Esophagus (tissue), 2 donors: Measurements from ENCODE around the gene DLEC1. TPM values are rescaled to one million over a fixed set of nuclear protein-coding genes. Genes with fewer than 3 reads are reported as not detected.

ENCODE experiments used
- H3K27ac ChIP-seq, 2 donors: one replicate each; pipeline ENCODE4 v1.5.1; 2013; ENCODE audit warnings: low read depth in 2 of 2, mild to moderate bottlenecking in 2 of 2, inconsistent platforms in 1 of 2, low read length in 1 of 2, moderate library complexity in 1 of 2
- H3K27me3 ChIP-seq, 2 donors: one replicate each; pipeline ENCODE4 v1.6.1; 2013; ENCODE audit warnings: low read length in 2 of 2, control low read depth in 1 of 2, mild to moderate bottlenecking in 1 of 2; ENCODE audit not compliant: insufficient read depth in 2 of 2, control insufficient read depth in 1 of 2
- H3K36me3 ChIP-seq, 2 donors: one replicate each; pipeline ENCODE4 v1.6.1; 2013; ENCODE audit warnings: low read length in 1 of 2; ENCODE audit not compliant: control insufficient read depth in 2 of 2, insufficient read depth in 2 of 2
- H3K4me1 ChIP-seq, 2 donors: one replicate each; pipeline ENCODE4 v1.6.1; 2013; ENCODE audit warnings: low read length in 1 of 2; ENCODE audit not compliant: control insufficient read depth in 2 of 2, insufficient read depth in 2 of 2
- H3K4me3 ChIP-seq, 2 donors: one replicate each; pipeline ENCODE4 v1.5.1; 2013; ENCODE audit warnings: low read length in 2 of 2, mild to moderate bottlenecking in 2 of 2, low read depth in 1 of 2, moderate library complexity in 1 of 2
- H3K9me3 ChIP-seq, 2 donors: one replicate each; pipeline ENCODE4 v1.6.1; 2013; ENCODE audit warnings: mild to moderate bottlenecking in 2 of 2, low read depth in 1 of 2, low read length in 1 of 2, moderate library complexity in 1 of 2; ENCODE audit not compliant: control insufficient read depth in 2 of 2, insufficient read depth in 1 of 2
- WGBS, 2 donors: extraction: QIAGEN DNeasy Blood & Tissue Kit; methylation state at CpG; one replicate each; pipeline ENCODE4 v1.1.7; 2013; 5-methylcytosine and 5-hydroxymethylcytosine counted together
- polyA plus RNA-seq, 2 donors: library from polyadenylated mRNA; stranded (reverse); fragments of 200-250 nt; gene quantifications; one replicate each; pipeline ENCODE4 v1.2.3, GENCODE V29; 2013
- donor health status: healthy with polysubstance abuse.
- donor health status: Bipolar disorder and iron deficiency.

Gene DLEC1
- polyA plus RNA-seq, 2 donors: 0.16 to 0.39 TPM

DNA sequence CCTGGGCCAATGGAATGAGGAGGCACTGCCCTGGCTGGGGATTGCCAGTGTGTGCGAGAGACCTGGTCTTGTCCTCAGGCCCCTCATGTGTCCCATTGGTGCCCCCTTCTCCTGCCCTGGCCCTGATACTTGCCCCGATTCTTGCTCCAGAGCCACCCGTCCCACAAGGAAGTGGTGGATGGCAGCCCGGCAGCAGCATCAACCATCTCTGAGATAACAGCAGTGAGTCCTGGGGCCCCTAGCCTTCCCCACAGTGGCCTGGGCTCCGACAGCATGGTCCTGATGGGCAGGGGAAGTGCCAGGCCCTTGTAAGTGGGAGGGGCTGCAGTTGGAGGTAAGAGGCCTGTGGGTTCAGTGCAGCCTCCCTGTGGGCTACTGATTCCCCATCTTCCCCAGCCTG lies 33.0 kb upstream of the DLEC1 start:
- Histone ChIP-seq H3K27ac (no peak overlapping the region), H3K36me3 (peaks cover 7 to 56% of the 10 kb centered on the region in 2 donors), H3K4me1 (peaks cover 0 to 19% of the 10 kb centered on the region in 2 donors), H3K27me3 (no peaks in the 10 kb centered on the region), H3K4me3 (no peak overlapping the region), H3K9me3 (no peaks in the 10 kb centered on the region)
- WGBS, 2 donors: 85 to 93% methylated on average over 5 of the region's 5 CpGs

DNA sequence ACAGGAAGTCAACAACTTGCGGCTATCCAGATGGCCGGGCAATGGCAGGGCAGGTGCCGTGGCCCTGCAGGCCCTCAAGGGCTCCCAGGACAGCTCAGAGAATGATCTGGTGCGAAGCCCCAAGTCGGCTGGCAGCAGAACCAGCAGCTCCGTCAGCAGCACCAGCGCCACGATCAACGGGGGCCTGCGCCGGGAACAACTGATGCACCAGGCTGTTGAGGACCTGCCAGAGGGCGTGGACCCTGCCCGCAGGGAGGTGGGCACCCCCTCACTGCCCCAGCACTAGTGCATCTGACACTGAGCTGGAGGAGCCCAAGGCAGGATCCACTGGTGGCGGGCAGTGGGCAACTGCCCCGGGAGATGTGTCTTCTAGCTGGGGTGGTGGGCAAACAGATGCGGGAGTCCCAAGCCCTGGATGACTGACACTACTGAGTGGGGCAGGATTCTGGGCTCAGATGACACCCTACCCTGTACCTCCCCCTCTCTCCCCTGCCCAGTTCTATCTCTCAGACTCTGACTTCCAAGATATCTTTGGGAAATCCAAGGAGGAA lies 32.5 kb upstream of the DLEC1 start:
- Histone ChIP-seq H3K4me1 (peaks cover 0 to 19% of the 10 kb centered on the region in 2 donors), H3K36me3 (peaks cover 7 to 56% of the 10 kb centered on the region in 2 donors), H3K27ac (no peak overlapping the region), H3K9me3 (no peaks in the 10 kb centered on the region), H3K27me3 (no peaks in the 10 kb centered on the region), H3K4me3 (no peak overlapping the region)
- WGBS, 2 donors: 86 to 91% methylated on average over 16 of the region's 16 CpGs

DNA sequence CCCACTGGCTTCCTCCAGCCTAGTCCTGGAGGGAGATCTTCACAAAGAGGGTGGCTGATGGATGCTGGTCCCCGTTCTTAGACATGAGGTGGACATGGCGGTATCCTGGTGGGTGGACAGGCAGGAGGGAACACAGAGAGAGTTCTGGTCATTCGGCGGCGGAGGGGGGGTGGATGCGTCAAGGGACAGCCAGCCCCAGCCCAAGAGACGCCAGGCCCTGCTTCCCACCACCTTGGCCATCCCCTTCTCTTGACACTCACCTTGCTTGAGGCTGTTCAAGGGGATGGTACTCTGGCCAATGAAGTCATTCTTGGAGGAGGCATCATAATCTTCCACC lies 31.3 kb upstream of the DLEC1 start:
- 93 to 94% methylated on average over 7 of the region's 7 CpGs for WGBS, 2 donors
- H3K9me3 ChIP-seq: no peaks in the 10 kb centered on the region
- no peak overlapping the region for H3K4me3 ChIP-seq
- H3K36me3 ChIP-seq: peaks cover 7 to 48% of the 10 kb centered on the region in 2 donors
- H3K4me1 ChIP-seq: peaks cover 0 to 19% of the 10 kb centered on the region in 2 donors
- no peak overlapping the region for H3K27ac ChIP-seq
- H3K27me3 ChIP-seq: no peaks in the 10 kb centered on the region

DNA sequence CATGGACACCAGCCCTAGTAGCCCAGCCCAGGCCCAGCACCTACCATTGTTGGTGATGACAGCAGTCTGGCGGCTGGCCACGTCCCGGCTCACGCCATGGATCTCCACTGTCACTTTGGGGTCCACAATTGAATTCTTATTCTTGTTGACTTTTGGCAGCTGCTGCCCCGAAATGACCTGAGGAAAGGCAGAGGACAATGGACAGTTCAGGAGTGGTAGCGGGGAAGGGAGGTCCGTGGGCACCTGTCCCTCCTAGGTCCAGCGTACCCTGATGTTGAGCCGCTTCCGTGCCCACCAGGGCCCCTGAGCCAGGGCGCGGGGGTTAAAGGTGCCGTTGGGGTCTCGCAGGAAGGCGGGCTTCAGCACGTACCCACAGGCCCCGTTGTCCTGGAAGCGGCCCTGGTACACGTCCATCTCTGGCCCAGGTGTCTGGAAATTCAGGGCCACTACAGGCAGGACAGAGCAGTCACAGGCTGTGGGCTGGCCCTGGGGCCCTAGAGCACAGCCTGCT lies 30.8 kb upstream of the DLEC1 start:
- H3K36me3 ChIP-seq: peaks cover 7 to 48% of the 10 kb centered on the region in 2 donors
- H3K4me1 ChIP-seq: peaks cover 0 to 19% of the 10 kb centered on the region in 2 donors
- no peak overlapping the region for H3K27ac ChIP-seq
- WGBS, 2 donors: 93 to 97% methylated on average over 19 of the region's 19 CpGs
- no peaks in the 10 kb centered on the region for H3K9me3 ChIP-seq
- H3K4me3 ChIP-seq: no peak overlapping the region
- H3K27me3 ChIP-seq: no peaks in the 10 kb centered on the region

DNA sequence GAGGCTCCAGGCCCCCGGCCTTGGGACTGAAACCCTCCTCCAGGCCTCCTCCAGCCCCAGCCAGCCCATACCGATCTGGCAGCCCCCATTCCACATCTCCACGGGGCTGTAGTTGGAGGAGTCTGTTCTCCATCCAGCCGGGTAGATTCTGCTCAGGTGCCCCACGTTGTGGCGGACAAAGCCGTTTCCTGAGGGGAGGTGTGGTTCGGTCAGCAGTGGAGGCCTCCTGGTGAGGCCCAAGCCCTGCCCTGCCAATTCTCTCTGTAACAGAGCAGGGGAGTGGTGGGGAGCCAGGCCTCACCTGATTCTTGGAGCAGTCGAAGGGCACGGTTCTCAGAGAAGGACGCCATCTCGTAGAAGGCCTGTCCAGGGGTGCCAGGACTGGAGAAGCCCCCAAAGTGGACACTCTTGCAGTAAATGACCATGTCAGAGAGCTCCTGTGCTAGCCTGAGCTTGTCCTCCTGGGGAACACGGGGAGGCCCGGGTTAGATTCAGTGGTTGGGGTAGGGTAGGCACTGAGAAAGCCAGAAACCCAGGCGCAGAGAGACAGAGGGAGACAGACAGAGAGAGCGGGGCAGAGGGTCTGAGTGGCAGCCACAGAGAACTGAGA lies 29.9 kb upstream of the DLEC1 start:
- 82 to 84% methylated on average over 16 of the region's 16 CpGs for WGBS, 2 donors
- H3K27ac ChIP-seq: no peak overlapping the region
- no peaks in the 10 kb centered on the region for H3K9me3 ChIP-seq
- H3K36me3 ChIP-seq: peaks cover 7 to 48% of the 10 kb centered on the region in 2 donors
- H3K4me1 ChIP-seq: peaks cover 0 to 15% of the 10 kb centered on the region in 2 donors
- no peaks in the 10 kb centered on the region for H3K27me3 ChIP-seq
- H3K4me3 ChIP-seq: no peak overlapping the region

DNA sequence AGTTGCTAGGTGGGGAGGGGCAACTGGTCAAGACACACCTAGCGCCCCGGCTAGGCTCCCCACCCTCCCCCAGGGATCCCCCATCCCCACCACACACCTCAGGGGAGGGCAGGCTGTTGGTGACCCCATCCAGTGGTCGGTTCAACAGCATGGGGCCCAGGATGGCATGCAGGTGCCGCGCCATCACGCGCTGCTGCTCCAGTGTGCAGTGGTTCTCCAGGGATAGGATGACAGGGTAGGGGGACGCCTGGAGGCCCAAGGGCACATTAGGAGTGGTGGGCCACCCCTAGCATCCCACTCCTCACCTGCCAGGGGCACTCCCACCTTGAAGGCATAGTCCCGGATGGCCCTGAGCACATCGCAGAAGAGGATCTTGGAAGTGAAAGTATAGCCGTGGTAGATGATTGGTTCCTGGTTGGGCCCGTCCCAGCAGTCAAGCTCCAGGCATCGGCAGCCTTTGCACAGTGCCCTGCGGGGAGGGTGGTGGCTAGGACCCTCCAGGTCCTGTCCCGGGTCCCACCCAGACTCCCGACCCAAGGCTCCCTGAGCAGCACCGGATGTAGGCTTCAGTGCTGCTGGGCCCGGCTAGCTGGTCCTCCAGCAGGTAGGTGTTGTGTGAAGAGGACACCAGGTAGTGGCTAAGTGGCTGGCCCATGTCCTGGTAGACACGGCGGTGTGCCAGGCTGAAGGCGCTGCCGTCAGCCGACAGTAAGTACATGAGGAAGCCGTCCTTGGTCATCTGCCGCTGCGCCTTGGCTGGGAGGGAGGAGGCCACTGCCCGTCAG lies 29.0 kb upstream of the DLEC1 start:
- H3K27me3 ChIP-seq: no peaks in the 10 kb centered on the region
- no peaks in the 10 kb centered on the region for H3K9me3 ChIP-seq
- no peak overlapping the region for H3K4me3 ChIP-seq
- H3K36me3 ChIP-seq: peaks cover 7 to 48% of the 10 kb centered on the region in 2 donors
- H3K27ac ChIP-seq: no peak overlapping the region
- peaks cover 0 to 8% of the 10 kb centered on the region in 2 donors for H3K4me1 ChIP-seq
- WGBS, 2 donors: 90 to 91% methylated on average over 27 of the region's 27 CpGs

DNA sequence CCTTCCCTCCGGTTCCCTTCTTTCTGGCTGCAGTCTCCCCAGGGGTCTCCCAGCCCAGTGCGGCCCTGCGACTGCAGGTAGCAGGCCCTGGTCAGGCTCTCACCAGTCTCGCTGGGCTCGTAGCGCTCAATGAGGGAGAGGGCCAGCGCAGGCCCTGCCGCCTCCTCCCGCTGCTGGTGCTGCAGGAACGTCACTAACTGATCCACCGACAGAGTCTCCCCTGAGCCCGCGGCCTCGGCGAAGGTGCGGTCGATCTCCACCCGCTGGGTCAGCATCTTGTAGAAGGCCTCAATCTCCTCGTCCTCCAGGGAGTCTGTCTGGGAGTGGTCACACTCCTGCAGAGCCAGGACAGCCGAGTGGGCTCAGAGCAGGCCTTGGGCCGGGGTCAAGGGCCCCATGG lies 27.9 kb upstream of the DLEC1 start:
- Histone ChIP-seq H3K27ac (no peak overlapping the region), H3K4me1 (no peaks in the 10 kb centered on the region), H3K9me3 (peaks cover 0 to 5% of the 10 kb centered on the region in 2 donors), H3K4me3 (no peak overlapping the region), H3K27me3 (no peaks in the 10 kb centered on the region), H3K36me3 (peaks cover 15 to 54% of the 10 kb centered on the region in 2 donors)
- WGBS, 2 donors: 92 to 94% methylated on average over 21 of the region's 21 CpGs

DNA sequence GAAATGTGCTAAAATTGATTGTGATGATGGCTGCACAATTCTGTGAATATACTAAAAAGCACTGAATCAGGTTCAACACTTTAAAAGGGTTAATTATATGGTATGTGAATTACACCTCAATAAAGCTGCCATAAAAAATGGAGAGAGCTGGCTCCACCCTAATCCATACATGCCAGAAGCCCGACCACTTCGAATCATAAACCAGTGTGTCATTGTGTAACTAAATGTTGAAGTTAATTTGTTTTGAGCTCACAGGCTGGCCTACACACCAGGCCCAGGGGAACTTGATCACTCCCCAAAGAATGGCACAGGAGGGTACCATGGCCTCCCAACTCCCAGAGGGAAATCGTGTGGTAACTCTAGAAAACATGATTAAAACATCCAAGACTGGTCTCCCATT lies 23.5 kb upstream of the DLEC1 start:
- Histone ChIP-seq H3K9me3 (peaks cover 0 to 10% of the 10 kb centered on the region in 2 donors), H3K36me3 (peaks cover 19 to 46% of the 10 kb centered on the region in 2 donors), H3K4me3 (no peak overlapping the region), H3K27me3 (no peaks in the 10 kb centered on the region), H3K4me1 (no peaks in the 10 kb centered on the region), H3K27ac (no peak overlapping the region)
- 72 to 76% methylated on average over 3 of the region's 3 CpGs for WGBS, 2 donors

DNA sequence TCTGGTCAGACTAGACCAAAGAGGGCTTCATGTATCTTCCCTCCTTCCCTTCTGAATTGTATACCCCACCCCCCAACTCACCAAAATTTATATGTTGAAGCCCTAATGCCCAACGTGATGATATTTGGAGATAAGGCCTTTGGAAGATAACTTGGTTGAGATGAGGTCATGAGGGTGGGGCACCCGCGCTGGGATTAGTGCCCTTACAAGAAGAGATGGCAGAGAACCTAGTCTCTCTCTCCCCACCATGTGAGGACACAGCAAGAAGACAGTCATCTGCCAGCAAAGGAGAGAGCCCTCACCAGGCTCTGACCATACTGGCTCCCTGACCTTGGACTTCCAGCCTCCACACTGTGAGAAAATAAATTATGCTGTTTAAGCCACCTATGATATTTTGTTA lies 23.0 kb upstream of the DLEC1 start:
- H3K36me3 ChIP-seq: peaks cover 19 to 44% of the 10 kb centered on the region in 2 donors
- no peak overlapping the region for H3K27ac ChIP-seq
- no peaks in the 10 kb centered on the region for H3K4me1 ChIP-seq
- 91 to 93% methylated on average over 3 of the region's 3 CpGs for WGBS, 2 donors
- H3K27me3 ChIP-seq: no peaks in the 10 kb centered on the region
- H3K9me3 ChIP-seq: peaks cover 0 to 10% of the 10 kb centered on the region in 2 donors
- H3K4me3 ChIP-seq: no peak overlapping the region
